Ovary (tissue), 3 donors: ENCODE data around the gene CNOT6L.

Experiments
- POLR2A ChIP-seq: fragments of 450-650 bp; IDR thresholded peaks from one replicate; pipeline ENCODE4 v1.6.1; 2017; ENCODE audit warnings: antibody characterized with exemption, mild to moderate bottlenecking, moderate library complexity
- TF ChIP-seq, protein P1 (sequence below), 3 donors: fragments of 450-650 bp in 2 of 3; fragments of 200-600 bp in 1 of 3; IDR thresholded peaks; one replicate each; pipeline versions ENCODE4 v1.5.1 to v1.8.0; 2016 to 2022; ENCODE audit warnings: antibody characterized with exemption in 3 of 3, mild to moderate bottlenecking in 1 of 3
- donor health status: DM: no; HTN: no; CAD: no.

DNA sequence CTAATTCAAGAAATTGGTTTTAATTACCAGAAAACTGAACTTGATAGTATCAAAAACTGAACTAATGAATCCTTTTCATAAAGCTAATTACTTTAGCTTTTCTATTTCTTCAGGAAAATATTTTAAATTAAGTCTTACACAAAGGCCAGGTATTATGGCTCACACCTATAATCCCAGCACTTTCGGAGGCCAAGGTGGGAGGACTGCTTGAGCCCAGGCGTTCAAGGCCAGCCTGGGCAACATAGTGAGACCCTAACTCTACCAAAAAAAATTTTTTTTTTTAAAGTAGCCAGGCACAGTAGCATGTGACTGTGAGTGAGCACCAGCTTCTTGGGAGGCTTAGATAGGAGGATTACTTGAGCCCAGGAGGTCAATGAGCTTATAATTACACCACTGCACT lies 19.1 kb downstream of the CNOT6L start:
- TF ChIP-seq, protein P1, sequence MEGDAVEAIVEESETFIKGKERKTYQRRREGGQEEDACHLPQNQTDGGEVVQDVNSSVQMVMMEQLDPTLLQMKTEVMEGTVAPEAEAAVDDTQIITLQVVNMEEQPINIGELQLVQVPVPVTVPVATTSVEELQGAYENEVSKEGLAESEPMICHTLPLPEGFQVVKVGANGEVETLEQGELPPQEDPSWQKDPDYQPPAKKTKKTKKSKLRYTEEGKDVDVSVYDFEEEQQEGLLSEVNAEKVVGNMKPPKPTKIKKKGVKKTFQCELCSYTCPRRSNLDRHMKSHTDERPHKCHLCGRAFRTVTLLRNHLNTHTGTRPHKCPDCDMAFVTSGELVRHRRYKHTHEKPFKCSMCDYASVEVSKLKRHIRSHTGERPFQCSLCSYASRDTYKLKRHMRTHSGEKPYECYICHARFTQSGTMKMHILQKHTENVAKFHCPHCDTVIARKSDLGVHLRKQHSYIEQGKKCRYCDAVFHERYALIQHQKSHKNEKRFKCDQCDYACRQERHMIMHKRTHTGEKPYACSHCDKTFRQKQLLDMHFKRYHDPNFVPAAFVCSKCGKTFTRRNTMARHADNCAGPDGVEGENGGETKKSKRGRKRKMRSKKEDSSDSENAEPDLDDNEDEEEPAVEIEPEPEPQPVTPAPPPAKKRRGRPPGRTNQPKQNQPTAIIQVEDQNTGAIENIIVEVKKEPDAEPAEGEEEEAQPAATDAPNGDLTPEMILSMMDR (IDR thresholded peaks at IDR 0.05) = no peak
- no peak for TF ChIP-seq POLR2A
